Thyroid gland (tissue), 4 donors: Measurements from ENCODE around the gene CYSLTR1.

Experiments used
- POLR2A ChIP-seq, 2 donors: fragments of 450-650 bp; IDR thresholded peaks; one replicate each; pipeline ENCODE4 v1.6.1; 2017; ENCODE audit warnings: antibody characterized with exemption in 2 of 2, mild to moderate bottlenecking in 2 of 2, moderate library complexity in 1 of 2
- TF ChIP-seq, protein P1 (sequence below), 6 experiments: fragments of 200-600 bp in 3 of 6; fragments of 450-650 bp in 3 of 6; sonication (generic) in 3 of 6; IDR thresholded peaks; one replicate each; pipeline ENCODE4 v1.5.1; 2016 to 2019; ENCODE audit warnings: antibody characterized with exemption in 6 of 6, mild to moderate bottlenecking in 2 of 6, inconsistent platforms in 1 of 6, moderate library complexity in 1 of 6

DNA sequence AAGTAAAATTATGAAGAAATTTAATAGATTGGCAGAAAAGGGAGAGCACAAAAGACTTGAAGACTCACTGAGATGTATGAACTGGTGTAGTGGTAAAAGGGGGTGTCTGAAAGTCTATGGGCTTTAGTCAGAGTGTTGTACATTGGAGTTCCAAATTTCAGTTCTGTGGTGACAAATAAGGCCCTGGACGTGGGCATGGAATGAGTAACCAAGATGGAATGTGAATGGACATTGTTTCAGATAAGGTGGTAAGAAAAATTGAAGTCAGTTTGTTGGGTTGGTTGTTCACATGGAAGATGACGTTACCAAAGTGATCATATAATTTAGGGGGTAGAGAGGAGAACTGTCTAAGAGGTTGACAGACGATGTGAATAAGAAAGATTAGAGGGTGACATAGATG, 13.9 kb downstream of the CYSLTR1 start:
- TF ChIP-seq, protein P1, sequence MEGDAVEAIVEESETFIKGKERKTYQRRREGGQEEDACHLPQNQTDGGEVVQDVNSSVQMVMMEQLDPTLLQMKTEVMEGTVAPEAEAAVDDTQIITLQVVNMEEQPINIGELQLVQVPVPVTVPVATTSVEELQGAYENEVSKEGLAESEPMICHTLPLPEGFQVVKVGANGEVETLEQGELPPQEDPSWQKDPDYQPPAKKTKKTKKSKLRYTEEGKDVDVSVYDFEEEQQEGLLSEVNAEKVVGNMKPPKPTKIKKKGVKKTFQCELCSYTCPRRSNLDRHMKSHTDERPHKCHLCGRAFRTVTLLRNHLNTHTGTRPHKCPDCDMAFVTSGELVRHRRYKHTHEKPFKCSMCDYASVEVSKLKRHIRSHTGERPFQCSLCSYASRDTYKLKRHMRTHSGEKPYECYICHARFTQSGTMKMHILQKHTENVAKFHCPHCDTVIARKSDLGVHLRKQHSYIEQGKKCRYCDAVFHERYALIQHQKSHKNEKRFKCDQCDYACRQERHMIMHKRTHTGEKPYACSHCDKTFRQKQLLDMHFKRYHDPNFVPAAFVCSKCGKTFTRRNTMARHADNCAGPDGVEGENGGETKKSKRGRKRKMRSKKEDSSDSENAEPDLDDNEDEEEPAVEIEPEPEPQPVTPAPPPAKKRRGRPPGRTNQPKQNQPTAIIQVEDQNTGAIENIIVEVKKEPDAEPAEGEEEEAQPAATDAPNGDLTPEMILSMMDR (IDR thresholded peaks at IDR 0.05) = no peak
- no peak for TF ChIP-seq POLR2A (IDR thresholded peaks at IDR 0.05)
